Measurements from ENCODE around the gene C16orf92.
A peak's percentile ranks its signal among the peaks of the same experiment; 100 is the strongest.

C16orf92 gene, protein sequence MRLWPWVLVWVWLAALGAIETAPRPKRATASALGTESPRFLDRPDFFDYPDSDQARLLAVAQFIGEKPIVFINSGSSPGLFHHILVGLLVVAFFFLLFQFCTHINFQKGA

DNA sequence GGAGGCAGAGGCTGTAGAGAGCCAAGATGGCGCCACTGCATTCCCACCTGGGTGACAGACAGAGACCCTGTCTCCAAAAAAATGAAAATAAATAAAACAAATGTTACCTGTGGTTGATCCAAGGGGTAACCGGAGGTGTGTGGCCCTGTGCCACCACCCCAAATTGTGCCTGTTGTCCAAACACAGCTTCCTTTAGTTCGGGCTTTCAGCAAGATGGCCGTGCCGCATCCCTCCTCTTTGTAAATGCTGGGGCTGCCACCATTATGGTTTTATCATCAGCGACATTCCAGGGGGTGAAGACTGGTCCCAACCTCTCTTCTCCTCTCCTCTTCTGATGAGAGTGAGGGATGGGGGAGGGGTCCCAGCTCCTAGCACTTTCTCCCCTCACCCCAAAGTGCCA is at the start of gene C16orf92:
TSS of gene C16orf92 (plus strand) at position 312 of the 400 bp plus-strand sequence. CDS start 143 bp downstream, outside the sequence.
- no peak for DNase-seq

DNA sequence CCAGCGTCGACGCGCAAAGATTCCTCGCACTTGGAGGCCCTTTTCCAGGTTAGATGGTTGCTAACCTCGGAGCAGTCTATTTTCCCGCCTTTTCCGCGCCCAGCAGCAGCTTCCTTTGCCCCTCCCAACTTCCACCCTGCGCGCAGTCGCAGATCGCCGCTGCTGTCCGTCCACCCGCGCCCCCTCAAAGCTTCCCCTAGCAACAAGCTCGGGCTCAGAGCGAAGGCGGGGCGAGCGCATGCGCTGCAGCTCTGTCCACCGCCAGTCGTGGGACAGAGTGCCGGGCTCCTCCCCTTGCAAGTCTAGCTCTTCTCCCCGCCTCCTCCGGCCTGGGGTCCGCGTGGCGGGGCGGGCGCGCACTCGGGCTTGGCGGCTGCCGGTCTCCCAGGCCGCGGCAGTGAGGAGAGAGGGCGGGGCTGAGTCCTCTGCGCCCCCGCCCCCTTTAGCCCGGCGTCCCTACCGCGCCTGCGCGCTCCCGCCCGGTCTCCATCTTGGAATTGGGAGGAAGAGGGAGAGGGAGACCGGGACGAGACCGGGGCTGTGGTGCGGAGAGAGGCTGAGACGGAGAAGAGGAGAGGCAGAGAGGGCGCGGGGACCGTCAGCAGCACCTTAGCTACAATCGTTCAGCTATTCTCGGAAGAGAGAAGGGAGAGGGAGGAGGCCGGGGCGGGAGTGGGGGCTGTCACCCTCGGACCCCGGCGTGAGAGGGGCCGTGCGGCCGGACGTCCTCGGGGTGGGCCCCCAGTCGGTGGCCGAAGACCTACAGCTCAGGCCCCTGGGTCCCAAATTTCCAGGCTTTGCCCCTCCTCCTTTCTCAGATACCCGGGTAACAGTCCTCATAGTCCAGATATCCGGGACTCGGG is 49.4 kb upstream of the C16orf92 start, which contains the start of gene TAOK2:
TSS of gene TAOK2 (plus strand) at position 485 of the 863 bp plus-strand sequence. CDS start 3,905 bp downstream, outside the sequence.
- peak; percentile 97 for DNase-seq

DNA sequence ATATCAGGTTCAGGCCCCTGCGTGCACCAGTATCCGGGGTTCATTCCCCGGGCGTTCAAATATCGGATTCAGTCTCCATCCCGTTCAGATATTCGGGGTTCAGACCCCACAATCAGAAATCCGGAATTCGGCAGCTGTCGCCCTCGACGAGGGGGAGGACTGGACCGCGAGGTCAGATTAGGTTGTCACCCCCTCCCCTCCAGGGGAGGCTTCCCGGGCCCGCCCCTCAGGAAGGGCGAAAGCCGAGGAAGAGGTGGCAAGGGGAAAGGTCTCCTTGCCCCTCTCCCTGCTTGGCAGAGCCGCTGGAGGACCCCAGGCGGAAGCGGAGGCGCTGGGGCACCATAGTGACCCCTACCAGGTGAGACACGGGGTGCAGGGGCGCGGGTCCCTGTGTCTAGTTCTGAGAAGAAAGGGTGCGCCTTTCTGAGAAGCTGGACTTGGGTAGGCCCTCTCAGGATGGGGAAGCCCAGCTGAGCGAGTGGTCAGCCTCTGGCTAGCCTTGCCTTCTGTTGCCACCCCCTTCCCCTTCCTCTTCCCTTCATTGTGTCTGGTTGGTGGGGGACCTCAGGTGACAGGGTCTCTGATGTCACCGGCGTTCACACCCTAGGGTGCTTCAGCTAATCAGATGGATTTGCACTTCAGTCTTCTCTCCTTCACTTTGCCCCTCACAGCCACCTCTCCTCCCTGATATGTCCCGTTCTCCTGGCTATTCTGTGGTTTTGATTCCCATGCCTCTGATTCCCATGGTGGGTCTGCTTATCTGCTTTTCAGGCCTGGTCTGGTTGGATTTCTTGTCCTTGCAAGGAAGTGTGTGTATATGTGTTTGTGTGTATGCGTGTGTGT is 48.5 kb upstream of the C16orf92 start:
- peak; percentile 65 for DNase-seq

DNA sequence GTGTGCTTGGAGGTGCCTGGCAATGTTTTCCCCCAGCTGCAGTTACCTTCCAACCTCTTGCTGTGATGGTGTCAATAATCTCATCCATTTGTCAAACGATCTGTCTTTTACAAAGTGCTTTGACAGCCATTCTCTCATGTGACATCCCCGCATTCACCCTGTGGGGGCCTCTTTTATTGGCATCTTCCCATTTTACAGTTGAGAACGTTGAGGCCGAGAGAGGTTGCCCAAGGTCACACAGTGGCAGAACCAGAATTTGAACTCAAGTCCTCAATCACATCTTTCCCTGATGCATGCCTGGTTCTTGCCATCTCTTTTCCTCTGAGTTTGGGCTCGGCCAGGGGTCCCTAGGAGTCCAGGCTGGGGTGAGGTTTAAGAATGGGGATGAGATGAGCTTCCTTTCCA is 47.9 kb upstream of the C16orf92 start:
- no peak for DNase-seq

DNA sequence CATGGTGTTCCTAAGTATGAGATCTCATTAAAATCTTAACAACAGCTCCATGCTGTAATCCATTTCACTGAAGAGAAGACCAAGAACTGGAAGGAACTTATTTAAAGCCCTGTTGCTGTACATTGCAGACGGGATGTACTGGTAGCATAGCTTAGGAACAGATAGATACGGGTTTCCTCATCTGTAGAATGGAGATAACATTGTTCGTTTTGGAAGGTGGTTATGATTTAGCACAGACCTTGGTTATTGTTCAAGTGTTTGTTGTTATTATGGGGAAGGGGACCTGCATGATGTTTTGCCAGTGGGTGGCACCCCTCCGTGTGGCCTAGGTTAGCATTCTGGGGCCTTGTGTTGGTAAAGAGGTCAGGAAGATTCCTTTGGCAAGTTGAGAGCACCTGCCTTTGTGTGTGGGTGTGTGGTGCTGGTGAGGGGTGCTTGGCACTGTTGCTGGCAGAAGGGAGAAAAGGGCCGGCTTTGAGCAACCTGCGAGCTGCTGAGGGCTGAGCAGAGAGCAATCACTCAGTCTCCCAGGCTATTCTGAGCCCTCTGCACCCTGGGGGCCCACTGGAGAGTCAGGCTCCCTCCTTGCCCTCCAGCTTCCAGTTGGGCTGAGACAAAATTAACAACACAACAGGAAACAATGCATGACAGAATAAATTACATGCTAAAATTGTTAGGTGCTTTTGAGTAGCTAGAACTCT is 47.0 kb upstream of the C16orf92 start:
- DNase-seq: no peak

DNA sequence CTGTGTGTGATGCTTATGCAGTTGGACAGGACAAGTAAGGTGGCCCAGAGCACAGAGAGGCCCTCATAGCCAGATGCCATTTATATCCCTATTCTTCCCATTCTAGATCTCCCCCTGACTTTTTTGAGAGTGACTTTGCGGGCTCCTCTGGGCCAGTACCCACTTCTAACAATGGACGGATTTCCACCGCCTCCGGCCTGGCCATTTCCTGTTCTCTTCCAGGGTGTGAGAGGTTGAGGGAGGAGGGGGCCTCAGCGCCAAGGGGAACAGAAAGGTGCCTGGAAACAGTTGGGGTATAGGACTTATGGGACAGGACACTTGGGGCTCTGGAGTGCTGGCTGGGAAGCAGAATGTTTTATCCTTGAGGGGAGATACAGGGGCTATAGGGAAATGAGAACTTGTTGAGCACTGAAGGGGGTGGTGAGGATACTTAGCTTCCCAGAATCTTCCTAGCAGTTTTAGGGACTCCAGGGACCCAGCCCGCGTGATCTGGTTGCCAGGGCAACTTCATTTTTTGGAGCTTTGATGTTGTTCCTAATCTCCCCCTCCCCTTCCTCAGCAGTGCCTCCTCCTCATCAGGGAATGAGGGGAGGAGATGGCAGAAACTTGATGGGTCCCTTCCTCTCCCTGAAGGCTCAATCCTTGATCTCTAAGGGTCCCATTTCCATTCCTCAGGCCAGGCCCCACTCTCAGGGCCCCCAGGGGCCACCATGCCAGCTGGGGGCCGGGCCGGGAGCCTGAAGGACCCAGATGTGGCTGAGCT is 45.8 kb upstream of the C16orf92 start:
- DNase-seq: no peak

DNA sequence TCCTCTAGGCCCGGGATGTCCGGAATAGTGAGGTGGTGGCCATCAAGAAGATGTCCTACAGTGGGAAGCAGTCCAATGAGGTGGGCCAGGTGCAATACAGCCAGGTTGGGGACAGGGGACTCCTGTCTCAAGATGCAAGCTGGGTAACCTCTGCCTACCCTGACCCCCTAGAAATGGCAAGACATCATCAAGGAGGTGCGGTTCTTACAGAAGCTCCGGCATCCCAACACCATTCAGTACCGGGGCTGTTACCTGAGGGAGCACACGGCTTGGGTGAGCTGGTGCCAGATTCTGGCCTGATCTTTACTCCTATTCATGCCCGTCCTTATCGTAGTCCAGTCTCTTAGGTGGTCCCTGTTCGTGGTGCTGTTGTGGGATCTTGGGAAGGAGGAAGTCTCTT is 44.9 kb upstream of the C16orf92 start:
- DNase-seq: no peak

DNA sequence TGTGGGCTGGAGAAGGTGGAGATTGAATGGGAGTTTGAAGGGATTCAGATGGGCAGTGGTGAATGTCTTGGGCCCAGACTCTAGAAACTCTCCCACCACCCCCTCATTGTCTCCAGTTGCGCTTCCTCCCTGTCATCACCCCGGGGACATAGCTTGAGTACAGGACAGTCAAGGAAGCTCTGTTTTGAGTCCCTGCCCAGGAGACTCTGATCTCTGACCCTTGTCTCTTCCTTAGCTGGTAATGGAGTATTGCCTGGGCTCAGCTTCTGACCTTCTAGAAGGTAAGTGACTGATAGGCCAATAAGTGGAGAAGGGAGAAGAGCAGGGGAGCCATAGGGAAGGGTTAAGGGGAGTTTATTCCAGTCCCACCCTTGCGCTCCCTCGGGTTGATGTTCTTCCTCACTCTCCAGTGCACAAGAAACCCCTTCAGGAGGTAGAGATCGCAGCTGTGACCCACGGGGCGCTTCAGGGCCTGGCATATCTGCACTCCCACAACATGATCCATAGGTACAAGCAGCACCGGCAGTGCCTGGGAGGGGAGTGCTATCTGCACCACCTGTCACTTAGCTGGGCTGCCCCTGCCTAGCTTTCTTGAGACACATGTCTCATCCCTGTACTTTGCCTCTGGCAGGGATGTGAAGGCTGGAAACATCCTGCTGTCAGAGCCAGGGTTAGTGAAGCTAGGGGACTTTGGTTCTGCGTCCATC is 44.3 kb upstream of the C16orf92 start:
- DNase-seq: no peak

DNA sequence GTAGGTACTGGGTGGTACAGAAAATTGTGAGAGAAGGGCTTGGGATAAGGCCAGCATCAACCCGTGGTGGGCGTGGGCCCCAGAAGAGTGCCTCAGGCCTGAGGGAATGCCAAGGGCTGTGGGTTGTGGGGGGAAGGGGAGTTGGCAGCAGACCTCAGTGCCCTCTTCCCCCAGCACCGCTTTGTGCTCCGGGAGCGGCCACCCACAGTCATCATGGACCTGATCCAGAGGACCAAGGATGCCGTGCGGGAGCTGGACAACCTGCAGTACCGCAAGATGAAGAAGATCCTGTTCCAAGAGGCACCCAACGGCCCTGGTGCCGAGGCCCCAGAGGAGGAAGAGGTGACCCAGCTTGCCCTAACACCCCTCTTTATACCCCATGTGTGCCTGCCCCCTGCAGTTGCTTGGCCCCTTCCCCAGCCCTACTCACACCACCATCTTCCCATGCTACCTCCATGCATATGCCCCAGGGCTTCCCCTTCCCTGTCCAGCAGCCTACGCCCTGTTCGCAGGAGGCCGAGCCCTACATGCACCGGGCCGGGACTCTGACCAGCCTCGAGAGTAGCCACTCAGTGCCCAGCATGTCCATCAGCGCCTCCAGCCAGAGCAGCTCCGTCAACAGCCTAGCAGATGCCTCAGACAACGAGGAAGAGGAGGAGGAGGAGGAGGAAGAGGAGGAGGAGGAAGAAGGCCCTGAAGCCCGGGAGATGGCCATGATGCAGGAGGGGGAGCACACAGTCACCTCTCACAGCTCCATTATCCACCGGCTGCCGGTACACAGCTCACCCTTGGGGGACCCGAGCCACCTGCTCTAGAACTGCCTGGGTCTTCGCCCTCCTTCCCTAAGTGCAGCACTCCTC is 40.2 kb upstream of the C16orf92 start:
- no peak for DNase-seq

DNA sequence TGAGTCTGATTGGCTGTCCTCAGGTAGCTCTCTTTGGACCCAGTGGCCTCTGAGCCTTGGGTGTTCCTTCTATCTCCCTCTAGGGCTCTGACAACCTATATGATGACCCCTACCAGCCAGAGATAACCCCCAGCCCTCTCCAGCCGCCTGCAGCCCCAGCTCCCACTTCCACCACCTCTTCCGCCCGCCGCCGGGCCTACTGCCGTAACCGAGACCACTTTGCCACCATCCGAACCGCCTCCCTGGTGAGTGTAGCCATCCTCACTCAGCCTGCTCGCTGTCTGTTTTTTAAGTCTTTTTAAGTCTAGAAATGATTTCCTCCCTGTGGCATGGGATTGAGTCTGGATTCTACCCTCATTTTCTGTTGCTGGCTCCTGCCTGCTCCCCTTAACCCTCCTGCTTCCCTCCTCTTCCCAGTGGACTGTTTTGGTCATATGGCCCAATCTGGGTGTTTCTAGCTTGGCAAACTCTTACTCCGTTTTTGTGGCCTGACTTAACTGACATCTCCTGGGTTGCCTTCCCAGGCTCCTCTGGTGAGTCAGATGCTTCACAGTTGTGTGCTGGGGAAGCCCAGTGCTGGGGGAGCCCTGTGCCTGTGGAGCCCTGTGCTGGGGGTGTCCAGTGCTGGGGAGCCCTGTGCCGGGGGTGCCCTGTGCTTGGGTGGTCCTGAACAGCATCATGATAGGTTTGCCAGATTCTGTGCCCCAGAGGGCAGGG is 39.4 kb upstream of the C16orf92 start:
- DNase-seq: no peak

DNA sequence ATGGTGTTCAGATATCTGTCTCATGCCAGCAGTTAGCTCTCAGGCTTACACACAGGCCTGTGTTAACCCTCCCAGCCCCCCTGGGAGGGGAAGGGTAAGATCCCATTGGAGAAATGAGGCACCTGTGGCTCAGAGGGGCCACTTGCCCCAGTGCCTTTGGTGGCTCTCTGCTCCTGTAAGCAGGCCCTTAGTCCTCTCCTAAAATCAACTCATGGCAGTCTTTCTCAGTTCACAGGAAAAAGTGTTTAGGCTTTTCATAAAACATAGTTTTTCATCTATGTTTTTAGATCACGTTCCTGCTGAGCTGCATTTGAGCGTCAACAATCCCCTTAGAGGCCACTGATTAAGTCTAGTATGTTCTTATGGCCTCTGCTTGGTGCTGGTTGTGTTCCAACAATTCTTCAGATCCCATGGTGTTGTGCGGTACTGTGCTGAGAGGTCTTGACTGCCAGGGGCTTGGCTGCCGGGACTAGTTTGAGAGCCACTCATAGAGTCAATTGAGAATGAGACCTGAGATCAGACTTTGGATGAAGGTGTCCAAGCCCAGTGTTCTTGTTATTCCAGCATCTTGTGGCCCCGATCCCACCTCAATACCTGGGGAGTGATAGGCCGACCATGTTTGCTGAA is 38.7 kb upstream of the C16orf92 start:
- no peak for DNase-seq

DNA sequence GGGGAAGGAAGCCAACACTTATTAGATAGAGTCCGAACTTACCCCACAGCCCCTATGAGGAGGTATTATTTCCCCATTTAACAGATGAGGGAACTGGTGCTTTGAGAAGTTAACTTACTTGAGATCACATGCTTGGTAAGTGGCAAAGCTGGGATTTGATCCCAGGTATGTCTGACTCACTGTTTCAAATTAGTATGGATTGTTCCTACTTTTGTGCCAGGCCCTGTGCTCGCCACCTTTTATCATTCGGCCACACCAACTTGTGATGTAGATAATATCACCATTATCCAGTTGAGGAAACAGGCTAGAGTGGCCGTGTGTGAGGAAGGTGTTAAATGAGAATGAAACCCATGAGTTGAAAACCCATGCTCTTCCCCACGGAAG is 38.2 kb upstream of the C16orf92 start:
- DNase-seq: no peak

DNA sequence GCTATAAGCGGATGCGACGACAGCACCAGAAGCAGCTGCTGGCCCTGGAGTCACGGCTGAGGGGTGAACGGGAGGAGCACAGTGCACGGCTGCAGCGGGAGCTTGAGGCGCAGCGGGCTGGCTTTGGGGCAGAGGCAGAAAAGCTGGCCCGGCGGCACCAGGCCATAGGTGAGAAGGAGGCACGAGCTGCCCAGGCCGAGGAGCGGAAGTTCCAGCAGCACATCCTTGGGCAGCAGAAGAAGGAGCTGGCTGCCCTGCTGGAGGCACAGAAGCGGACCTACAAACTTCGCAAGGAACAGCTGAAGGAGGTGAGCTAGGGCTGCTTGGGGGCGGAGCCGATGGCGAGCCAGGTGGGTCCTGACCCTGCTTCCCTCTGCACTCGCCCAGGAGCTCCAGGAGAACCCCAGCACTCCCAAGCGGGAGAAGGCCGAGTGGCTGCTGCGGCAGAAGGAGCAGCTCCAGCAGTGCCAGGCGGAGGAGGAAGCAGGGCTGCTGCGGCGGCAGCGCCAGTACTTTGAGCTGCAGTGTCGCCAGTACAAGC is 37.7 kb upstream of the C16orf92 start:
- no peak for DNase-seq

DNA sequence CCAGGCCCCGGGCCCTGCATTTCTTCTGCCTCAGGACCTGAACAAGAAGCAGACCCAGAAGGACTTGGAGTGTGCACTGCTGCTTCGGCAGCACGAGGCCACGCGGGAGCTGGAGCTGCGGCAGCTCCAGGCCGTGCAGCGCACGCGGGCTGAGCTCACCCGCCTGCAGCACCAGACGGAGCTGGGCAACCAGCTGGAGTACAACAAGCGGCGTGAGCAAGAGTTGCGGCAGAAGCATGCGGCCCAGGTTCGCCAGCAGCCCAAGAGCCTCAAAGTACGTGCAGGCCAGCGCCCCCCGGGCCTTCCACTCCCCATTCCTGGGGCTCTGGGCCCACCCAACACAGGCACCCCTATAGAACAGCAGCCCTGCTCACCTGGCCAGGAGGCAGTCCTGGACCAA is 36.8 kb upstream of the C16orf92 start:
- DNase-seq: no peak

DNA sequence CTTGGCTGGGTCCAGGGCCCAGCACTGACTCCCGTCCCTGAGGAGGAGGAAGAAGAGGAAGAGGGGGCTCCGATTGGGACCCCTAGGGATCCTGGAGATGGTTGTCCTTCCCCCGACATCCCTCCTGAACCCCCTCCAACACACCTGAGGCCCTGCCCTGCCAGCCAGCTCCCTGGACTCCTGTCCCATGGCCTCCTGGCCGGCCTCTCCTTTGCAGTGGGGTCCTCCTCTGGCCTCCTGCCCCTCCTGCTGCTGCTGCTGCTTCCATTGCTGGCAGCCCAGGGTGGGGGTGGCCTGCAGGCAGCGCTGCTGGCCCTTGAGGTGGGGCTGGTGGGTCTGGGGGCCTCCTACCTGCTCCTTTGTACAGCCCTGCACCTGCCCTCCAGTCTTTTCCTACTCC is 36.1 kb upstream of the C16orf92 start:
- no peak for DNase-seq

DNA sequence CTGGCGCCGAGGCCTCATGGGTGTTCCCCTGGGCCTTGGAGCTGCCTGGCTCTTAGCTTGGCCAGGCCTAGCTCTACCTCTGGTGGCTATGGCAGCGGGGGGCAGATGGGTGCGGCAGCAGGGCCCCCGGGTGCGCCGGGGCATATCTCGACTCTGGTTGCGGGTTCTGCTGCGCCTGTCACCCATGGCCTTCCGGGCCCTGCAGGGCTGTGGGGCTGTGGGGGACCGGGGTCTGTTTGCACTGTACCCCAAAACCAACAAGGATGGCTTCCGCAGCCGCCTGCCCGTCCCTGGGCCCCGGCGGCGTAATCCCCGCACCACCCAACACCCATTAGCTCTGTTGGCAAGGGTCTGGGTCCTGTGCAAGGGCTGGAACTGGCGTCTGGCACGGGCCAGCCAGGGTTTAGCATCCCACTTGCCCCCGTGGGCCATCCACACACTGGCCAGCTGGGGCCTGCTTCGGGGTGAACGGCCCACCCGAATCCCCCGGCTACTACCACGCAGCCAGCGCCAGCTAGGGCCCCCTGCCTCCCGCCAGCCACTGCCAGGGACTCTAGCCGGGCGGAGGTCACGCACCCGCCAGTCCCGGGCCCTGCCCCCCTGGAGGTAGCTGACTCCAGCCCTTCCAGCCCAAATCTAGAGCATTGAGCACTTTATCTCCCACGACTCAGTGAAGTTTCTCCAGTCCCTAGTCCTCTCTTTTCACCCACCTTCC is 35.5 kb upstream of the C16orf92 start:
- no peak for DNase-seq

DNA sequence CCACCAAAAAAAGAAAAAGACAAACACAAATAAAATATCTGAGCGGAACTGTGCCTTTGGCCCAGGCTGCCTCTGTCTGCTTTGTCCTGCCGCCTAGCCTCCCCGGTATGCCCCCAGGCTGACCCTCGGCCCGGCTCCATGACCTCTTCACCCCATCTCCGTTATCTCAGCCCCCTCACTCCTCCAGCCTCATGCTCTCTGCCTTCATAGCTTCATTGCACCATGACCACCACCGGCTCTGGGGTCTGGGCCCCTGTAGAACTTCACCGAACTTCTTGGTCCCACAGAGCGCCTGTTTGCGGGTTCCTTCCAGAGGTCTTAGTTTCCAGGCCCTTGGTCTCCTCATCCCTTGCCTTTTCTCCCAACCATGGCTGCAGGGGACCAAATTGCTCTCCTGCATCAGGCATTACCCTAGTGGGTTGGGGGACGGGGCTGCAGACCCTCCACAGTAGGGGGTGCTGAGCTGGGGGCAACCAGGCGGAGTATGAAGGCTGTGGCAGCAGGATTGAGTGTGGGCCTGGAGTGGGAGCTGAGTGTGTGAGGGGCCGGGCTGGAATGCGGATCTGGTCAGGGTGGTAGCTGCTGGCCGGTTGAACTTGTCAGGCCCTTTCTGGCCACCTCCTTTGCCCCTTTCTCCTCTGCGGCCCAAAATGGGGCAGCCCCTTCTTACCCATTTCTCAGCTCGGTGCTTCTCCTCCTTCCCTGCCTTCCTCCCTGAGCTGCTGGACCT is 34.5 kb upstream of the C16orf92 start:
- no peak for DNase-seq

Measured in activated effector memory CD4-positive, alpha-beta T cell treated with anti-CD3 and anti-CD28 coated beads, Interleukin-2, amount 50 U/mL, for 16 hours (primary cell).